Measurements from ENCODE around the gene RBMY1A1.
"Not testable (repeated sequence)": the region's sequence is repeated elsewhere in the genome, so short reads cannot be mapped to it uniquely, and the experiment has no call there.

The RBMY1A1 gene

DNA sequence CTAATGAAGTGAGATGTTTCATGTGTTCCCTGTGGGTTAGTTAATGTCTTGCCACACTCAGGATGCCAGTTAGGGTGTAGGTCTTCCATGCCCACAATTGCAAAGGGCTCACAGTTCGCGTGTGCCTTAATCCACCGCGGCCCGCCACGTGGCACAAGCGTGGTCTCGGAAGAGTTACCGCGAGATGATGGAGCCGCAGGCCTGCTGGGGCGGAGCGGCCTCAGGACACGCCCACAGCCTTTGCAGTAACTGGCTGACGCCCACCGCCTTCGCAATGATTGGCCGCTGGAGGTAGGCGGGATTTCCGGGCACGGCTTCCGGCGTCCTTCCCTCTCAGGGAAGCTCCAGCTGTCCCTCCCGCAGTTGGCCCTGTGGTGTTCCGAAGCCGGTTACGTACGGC, at the start of gene RBMY1A1:
Gene RBMY1A1 (plus strand): TSS at position 301 of the 400 bp plus-strand sequence. CDS start 2,013 bp downstream, outside the sequence.
- H3K4me3 ChIP-seq (ENCODE audit: low read length): not testable (repeated sequence)

GRCh38 chrY:21511038-21511437, 23.6 kb upstream of the RBMY1A1 start, which contains the start of gene RBMY1B:
Gene RBMY1B, plus strand, starts transcription at chrY:21511338. Its CDS starts 2,013 bp downstream, at chrY:21513351.
- H3K4me3 ChIP-seq (ENCODE audit: low read length): not testable (repeated sequence)

DNA sequence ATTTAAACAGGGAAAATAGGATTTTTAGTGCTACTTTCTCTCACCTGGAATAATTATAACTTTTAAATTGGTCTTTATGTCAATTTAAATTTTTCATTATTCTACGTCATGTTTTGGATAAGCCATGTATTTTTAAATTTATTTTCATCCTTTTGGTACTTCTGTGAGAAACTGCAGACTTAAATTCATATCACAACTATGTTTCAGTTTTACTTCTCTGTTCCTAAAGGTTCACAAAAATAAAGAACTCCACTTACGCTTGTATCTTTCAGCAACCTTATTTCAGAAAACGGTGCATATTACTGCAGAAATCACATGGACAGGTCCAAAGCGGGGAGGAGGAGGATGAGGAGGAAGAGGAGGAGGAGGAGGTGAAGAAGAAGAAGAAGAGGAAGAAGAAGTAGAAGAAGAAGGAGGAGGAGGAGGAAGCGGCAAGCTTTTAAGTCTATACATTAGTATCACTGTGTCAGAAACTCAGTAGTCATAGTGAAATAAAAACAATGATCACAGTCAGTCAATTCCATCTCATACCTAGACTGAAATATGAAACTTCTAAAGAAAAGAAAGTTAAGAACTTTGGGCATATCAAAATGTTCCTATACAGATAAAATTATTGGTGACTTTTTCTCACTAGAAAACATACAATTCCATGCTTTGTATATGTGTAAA, 24.8 kb downstream of the RBMY1A1 start:
- H3K4me3 ChIP-seq (ENCODE audit: low read length): not testable (repeated sequence)

- H3K4me3 ChIP-seq (ENCODE audit: low read length): no peak overlapping the region
- no peak for TF ChIP-seq ZNF274 (IDR thresholded peaks at IDR 0.05; ENCODE audit: low read depth, low read length)
Measured at GRCh38 chrY:21585449-21585848, 50.8 kb downstream of the RBMY1A1 start.

DNA sequence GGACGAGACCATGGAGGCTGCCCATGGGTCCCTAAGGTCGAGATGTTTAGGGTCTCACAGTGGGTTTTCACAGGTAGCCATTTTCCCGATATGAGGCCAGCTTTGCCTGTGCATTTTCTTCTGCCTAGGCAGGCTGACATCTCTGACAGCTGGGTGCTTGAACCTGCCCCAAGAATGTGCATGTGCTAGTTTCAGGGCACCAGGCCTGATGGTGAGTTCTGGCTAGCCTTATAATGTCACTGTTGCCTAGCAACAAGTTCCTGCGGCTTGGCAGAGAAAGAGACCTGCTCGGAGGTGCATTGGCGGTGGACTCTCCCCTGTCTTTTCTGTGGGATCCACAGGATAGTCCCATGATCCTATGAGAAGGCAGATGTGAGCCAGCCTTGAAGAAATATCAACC, 51.8 kb downstream of the RBMY1A1 start:
- not testable (repeated sequence) for H3K4me3 ChIP-seq (ENCODE audit: low read length)

DNA sequence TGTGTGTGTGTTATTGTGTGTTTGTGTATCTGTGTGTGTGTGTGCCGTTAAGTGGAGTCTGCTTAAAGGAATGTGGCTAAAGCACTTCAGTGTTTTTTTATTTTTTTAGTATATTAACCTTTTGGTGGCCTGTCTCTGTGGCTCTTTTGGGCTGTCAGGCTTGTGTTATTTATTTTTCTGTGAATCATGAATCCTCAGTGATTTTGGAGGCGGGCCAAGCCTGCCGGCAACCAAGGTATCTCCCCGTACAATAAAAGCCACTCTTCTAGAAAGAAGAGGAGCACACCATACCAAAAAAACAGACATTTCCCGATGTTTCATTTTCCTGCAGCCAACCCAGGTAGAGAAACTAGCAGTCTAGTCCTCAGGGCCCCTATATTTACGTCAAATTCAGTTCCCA, 57.4 kb downstream of the RBMY1A1 start:
- H3K4me3 ChIP-seq (ENCODE audit: low read length): no peak overlapping the region
- TF ChIP-seq ZNF274 (IDR thresholded peaks at IDR 0.05; ENCODE audit: low read depth, low read length): no peak

DNA sequence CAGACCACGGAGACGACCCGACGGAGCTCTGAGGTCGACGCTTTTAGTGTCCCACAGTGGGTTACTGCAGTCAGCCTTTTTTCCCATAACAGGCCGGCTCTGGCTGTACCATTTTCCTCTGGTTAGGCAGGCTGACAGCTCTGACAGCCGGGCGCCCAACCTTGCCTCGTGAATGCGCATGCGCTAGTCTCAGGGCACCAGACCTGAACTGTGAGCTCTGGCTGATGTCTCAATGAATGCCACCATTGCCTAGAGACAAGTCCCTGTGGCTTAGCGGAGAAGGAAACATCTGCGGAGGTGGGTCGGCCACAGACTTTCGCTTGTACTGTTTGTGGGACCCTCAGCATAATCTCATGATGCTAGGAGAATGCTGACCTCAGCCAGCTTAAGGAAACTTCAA, 61.6 kb downstream of the RBMY1A1 start:
- H3K4me3 ChIP-seq (ENCODE audit: low read length): not testable (repeated sequence)
